ENCODE results near the gene UBASH3B.
"Not testable (repeated sequence)": the region's sequence is repeated elsewhere in the genome, so short reads cannot be mapped to it uniquely, and the experiment has no call there.

UBASH3B gene

DNA sequence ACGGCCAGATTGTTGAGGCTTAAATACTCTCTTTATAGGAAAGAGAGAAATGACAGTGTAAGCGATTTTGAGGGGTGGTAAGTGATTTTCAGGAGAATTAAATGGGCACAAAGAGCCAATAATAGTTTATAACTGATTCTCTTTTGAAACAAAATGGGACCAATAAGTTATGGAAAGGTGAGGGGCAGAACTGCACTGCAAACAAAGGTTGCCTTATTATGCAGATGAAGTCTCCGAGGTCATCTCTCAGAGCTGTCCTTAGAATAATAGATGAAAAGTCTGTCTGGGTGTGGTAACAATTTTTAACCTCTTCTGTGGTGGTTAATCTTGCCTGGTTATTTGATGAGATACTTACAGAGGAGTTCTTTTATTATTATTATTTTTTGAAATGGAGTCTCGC is 168.0 kb downstream of the UBASH3B start:
- no peak for DNase-seq

DNA sequence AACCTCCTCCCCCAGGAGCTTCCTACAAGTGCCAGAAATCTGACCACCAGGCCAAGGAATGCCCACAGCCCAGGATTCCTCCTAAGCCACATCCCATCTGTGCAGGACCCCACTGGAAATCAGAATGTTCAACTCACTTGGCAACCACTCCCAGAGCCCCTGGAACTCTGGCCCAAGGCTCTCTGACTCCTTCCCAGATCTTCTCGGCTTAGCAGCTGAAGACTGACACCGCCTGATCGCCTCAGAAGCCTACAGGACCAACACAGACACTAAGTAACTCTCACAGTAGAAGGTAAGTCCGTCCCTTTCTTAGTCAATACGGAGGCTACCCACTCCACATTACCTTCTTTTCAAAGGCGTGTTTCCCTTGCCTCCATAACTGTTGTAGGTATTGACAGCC is 173.8 kb downstream of the UBASH3B start:
- DNase-seq: not testable (repeated sequence)

DNA sequence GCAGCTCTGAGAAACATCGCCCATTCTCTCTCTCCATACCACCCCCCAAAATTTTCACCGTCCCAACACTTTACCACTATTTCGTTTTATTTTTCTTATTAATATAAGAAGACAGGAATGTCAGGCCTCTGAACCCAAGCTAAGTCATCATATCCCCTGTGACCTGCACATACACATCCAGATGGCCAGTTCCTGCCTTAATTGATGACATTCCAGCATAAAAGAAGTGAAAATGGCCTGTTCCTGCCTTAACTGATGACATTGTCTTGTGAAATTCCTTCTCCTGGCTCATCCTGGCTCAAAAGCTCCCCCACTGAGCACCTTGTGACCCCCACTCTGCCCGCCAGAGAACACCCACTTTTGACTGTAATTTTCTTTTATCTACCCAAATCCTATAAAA is 176.8 kb downstream of the UBASH3B start:
- DNase-seq: not testable (repeated sequence)

DNA sequence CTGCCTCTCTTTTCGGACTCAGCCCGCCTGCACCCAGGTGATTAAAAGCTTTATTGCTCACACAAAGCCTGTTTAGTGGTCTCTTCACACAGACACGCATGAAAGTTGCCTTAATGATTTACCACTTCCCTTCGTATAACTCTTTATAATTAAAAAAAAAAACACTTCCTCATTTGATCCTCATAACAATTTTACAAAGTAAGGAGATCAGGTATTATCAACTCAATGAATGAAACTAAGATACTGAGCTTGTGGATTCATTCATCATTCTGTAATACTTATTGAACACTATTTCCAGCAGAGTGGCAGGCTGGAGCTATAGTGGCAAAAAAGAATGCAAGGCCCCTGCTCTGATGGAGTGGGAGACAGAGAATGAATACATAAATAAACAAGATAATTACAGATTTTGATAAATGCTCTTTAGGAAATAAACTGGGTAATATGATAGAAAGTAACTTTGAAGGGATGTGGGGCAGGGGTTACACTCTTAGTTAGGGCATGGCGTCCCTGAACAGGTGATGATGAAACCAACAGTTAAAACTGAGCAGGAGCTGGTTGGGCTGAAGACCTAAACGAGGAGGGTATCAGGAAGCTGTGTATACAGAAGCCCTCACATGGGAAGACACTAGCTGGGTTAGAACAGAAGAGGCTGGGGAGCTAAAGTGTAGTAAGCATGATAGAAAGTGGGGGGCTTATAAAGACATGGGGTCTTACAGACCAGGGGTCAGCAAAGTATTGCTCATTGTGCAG is 177.4 kb downstream of the UBASH3B start:
- no peak for DNase-seq

DNA sequence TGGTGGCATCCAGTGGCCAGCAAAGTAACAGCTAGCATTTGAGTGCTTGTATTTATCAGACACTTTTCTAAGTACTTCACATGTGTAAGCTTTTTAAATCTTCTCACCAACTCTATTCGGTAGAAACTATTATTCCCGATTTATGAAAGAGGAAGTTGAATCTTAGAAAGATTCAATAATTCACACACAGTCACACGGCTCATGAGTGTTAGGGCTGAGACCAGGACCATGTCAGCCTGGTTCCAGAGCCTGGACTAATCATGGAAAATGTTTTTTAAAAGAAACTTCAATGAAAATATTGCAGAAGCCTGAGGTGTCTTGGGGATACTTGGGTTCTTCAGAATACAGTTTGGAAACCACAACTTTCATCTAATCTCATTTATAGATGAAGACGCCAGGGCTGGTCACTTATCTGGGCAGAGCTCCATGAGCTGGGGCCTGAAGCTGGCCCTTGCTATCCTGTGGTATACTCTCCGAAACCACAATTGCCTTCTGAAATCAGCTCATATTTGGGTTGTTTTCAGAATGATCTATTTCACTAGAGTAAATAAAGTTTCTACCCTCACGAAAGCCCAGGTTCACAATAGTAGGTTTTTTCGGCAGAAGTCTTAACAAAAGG is 178.4 kb downstream of the UBASH3B start:
- DNase-seq: no peak

GRCh38 chr11:122836916-122837315 is 181.4 kb downstream of the UBASH3B start:
- DNase-seq: no peak

- no peak for DNase-seq
Observed at GRCh38 chr11:122837528-122838346, 182.2 kb downstream of the UBASH3B start.

DNA sequence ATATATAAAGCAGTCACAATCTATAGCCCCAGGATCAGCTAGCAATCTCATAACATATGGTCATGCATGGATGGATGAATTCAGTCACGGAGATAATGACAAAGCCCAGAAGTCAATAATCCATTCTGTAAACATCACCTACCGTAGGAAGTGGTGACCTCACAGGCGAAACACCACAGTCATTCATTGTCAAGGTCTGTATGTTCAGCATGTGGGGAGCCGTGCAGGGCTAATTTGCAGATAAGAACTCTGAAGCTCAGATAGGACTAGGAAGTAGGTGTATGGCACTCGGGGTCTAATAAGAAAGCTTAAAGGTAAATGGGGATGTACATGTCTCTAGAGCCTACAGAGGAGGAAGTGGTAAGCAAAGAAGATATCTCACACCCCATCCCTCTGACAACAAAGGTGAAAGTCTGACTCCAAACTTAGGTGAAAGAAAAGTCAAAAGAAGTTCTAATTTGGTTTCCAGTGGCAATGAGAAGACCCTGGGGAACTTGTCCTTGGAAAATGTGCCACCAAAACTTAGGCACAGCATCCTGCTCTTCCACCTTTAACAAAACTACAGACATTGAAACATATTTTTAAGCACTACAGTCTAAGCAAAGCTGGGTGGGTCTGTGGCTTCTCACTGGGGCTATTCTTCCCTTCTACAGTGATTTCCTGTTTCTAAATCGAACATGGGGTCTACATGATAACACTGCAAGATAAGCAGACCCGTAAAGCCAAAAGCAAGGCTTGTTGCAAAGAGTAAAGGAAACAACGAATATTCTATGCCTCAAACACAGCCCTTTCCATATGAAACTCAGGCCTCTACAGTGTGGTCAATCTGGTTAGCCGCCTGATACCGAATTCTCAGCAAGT is 188.0 kb downstream of the UBASH3B start:
- DNase-seq: no peak

DNA sequence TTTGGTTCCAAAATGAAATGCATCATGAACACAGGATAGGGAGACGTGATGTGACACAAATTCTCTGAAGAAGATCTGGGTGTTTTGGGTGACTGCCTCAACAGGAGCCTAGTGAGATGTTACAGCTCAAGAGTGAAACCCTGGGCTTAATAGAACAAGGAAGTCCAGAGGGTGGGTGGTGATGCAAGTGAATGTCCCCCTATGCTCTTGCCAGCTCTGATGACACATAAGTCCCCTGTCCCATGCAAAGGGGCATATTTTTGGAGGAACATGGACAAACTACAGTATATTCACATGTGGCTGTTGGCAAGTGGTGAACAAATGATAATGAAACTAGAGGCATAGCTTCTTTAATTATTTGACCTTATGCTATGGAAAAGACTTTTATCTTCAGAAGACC is 191.9 kb downstream of the UBASH3B start:
- no peak for DNase-seq

DNA sequence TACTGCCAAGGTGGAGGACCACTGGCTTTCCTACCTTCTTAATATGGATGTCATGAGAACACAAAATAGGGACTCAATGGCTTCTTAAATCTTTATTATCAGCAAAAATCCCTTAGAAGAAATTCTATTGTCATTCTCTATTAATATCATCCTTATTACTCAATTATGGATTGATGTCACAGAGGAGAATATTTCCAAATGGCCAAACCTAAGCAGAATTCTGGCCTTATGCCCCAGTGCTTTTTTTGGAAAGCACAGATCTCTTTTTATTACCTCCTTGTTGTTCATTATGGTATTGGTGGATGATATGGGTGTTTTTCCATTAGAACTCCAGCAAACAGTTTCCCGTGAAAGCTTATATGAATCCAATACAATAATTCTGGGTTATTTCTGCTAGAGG is 192.7 kb downstream of the UBASH3B start:
- DNase-seq: no peak

DNA sequence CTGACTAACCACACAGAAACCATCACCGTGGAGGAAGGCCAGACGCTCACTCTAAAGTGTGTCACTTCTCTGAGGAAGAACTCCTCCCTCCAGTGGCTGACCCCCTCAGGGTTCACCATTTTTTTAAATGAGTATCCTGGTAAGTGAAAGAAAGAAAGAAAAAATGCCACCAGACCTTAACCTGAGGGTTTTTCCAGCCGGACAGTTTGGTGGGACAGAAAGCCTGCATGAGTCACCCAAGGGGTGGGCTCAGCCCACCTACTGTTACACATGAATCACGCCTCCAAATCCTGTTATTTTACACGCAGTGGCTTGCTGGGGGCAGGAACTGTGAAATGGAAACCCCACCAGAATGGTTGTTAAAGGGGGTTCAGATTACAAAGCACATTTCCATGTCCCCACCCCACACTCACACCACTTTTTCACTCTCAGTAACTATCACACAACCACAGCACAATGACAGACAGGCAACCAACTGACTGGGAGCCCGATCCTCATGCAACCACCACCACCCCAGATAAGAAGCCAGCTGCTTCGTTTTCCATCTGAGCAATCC is 194.6 kb downstream of the UBASH3B start:
- no peak for DNase-seq

DNA sequence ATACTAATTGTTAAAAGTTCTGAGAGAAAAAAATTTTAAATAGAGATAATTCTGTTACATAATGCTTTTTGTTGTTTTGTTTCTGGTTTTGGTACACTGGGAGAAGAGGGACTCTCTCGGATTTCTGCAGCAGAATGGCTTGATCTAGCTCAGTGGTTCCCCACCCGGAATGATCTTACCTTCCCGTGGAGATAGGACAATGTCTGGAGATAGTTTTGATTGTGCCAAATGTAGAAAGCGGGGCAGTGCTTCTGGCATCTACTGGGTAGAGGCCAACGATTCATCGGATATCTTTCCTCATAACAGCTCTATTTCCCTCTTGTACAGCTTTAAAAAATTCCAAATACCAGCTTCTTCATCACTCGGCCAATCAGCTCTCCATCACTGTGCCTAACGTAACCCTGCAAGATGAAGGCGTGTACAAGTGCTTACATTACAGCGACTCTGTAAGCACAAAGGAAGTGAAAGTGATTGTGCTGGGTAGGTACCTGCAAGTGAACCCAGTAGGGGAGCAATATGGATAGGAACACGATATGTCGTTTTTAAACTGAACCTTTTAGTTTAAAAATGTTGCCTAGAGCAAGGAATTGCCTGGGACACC is 195.9 kb downstream of the UBASH3B start:
- no peak for DNase-seq

GRCh38 chr11:122852074-122852795 is 196.7 kb downstream of the UBASH3B start:
- DNase-seq: no peak

DNA sequence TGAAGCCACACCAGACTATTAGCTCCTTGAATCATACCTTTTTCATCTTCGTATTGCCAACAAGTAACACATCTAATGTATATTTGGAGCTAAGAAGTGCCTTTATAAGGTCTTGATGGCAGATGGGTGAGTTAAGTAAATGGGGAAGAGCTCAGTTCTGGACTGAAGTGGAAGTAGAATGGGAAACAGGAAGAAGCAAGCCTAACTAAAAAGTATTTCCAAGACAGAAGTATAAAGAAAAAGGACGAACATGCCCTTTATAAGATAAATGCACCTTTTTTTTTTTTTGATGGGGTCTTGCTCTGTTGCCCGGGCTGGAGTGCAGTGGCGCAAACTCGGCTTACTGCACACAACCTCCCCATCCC is 197.3 kb downstream of the UBASH3B start:
- no peak for DNase-seq

- no peak for DNase-seq
Observed at GRCh38 chr11:122853261-122853660, 197.7 kb downstream of the UBASH3B start.

- DNase-seq: peak; percentile 23
Observed at GRCh38 chr11:122853971-122854446, 198.5 kb downstream of the UBASH3B start.

DNA sequence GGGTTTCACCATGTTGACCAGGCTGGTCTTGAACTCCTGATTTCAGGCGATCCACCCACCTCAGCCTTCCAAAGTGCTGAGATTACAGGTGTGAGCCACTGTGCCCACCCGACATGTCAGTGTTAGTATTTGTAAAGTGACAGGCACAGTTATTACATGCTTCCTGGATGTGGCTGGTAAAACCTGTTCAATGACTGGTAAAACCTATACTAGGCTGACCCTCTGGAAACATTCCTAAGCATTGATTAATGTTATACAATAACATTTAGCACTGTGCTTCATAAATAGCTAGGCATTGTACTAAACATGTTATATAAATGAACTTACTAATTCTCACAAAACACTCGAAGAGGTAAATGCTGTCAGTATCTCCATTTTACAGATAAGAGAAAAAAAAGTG is 206.1 kb downstream of the UBASH3B start:
- no peak for DNase-seq

DNA sequence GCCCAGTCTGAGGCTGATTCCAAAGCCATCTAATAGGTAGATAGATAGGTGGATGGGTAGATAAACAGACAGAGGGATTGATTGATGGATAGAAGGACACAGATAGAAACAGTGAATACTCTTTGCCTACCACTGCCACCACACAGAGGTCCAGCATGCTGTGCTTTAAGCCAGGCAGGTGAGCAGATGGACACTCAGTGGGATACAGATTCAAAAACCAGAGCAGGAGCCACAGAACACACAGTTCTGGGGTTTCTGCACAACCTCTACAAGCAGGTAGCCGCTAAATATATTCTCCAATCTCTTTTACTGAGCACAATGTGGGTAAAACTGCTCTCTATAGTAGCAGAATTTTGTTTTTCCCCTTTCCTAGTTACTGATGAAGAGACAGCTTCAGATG is 206.6 kb downstream of the UBASH3B start:
- no peak for DNase-seq

- DNase-seq: not testable (repeated sequence)
Observed at GRCh38 chr11:122863154-122863553, 207.6 kb downstream of the UBASH3B start.

- no peak for DNase-seq
Observed at GRCh38 chr11:122863704-122864326, 208.3 kb downstream of the UBASH3B start.
